Testis (tissue), 3 donors: ENCODE data around the gene RPL29. TPM values are rescaled to one million over a fixed set of nuclear protein-coding genes. Genes with fewer than 3 reads are reported as not detected.

ENCODE experiments used
- DNase-seq: peaks from one replicate; pipeline ENCODE4 v3.0.0-alpha.2; 2019
- H3K27ac ChIP-seq, 2 donors: fragments of 200-600 bp; sonication (generic); one replicate each; pipeline ENCODE4 v1.5.1; 2019
- H3K27me3 ChIP-seq: fragments of 200-600 bp; sonication (generic); one replicate; pipeline ENCODE4 v1.5.1; 2019
- H3K36me3 ChIP-seq: fragments of 200-600 bp; sonication (generic); one replicate; pipeline ENCODE4 v1.5.1; 2017; ENCODE audit warnings: low read depth; ENCODE audit errors: missing control alignments
- H3K4me1 ChIP-seq: fragments of 200-600 bp; sonication (generic); one replicate; pipeline ENCODE4 v1.5.1; 2019
- H3K4me3 ChIP-seq, 2 donors: fragments of 200-600 bp; sonication (generic); one replicate each; pipeline ENCODE4 v1.5.1; 2017 to 2019
- H3K9me3 ChIP-seq: fragments of 200-600 bp; sonication (generic); one replicate; pipeline ENCODE4 v1.5.1; 2017
- CTCF ChIP-seq, 3 experiments: fragments of 450-650 bp in 2 of 3; fragments of 200-600 bp in 1 of 3; sonication (generic) in 1 of 3; IDR thresholded peaks; one replicate each; pipeline ENCODE4 v1.5.1; 2016 to 2019; ENCODE audit warnings: antibody characterized with exemption in 3 of 3, mild to moderate bottlenecking in 2 of 3, moderate library complexity in 1 of 3
- POLR2A ChIP-seq: fragments of 450-650 bp; IDR thresholded peaks from one replicate; pipeline ENCODE4 v1.6.1; 2017; ENCODE audit warnings: antibody characterized with exemption, mild to moderate bottlenecking, moderate library complexity
- WGBS, 2 donors: methylation state at CpG; one replicate each; pipeline ENCODE4 v1.1.5; 2018; 5-methylcytosine and 5-hydroxymethylcytosine counted together
- intact Hi-C: fragments of 100-400 bp; cut with DNase I; formaldehyde crosslinking; loops from one replicate; pipeline ENCODE4 v1.15.1; 2023; ENCODE audit warnings: low total_unique reads
- polyA plus RNA-seq: library from polyadenylated mRNA; stranded (reverse); fragments of 350-450 nt; fragmentation: Illumina TruSeq; extraction: RNeasy Lipid Tissue Mini Kit (QIAGEN cat#74804); gene quantifications from one replicate; pipeline ENCODE4 v1.2.3, GENCODE V29; 2014; ENCODE audit warnings: low read depth, low replicate concordance; ENCODE audit not compliant: insufficient read depth
- total RNA-seq, 2 donors: library from RNA; depleted of rRNA; stranded (reverse); fragments of >200 nt; gene quantifications; one replicate each; pipeline ENCODE4 v1.2.3, GENCODE V29; 2016

Gene RPL29
- total and polyA plus RNA-seq, 3 donors from 2014 or later: 491 to 999 (median 965) TPM

- intact Hi-C loops: no loop called here
- TF ChIP-seq POLR2A (no peak), CTCF (IDR thresholded peaks at IDR 0.05) (no peak)
- Histone ChIP-seq H3K36me3 (no peaks in the 10 kb centered on the region), H3K4me3 (no peak overlapping the region), H3K4me1 (peaks cover 20% of the 10 kb centered on the region), H3K27me3 (no peaks in the 10 kb centered on the region), H3K9me3 (no peaks in the 10 kb centered on the region), H3K27ac (peak overlapping the region; percentile 14 to 82)
- no peak for DNase-seq
Measured at GRCh38 chr3:51984269-51984647, 11.4 kb downstream of the RPL29 start.

GRCh38 chr3:51983578-51984268 is 12.0 kb downstream of the RPL29 start:
- Histone ChIP-seq H3K4me3 (peak overlapping the region; percentile 68), H3K9me3 (no peaks in the 10 kb centered on the region), H3K27me3 (no peaks in the 10 kb centered on the region), H3K36me3 (no peaks in the 10 kb centered on the region), H3K27ac (peak overlapping the region; percentile 82 to 88), H3K4me1 (peaks cover 20% of the 10 kb centered on the region)
- intact Hi-C loops: no loop called here
- 56 to 71% methylated on average over 20 to 22 of the region's 22 CpGs for WGBS, 2 donors
- no peak for DNase-seq
- TF ChIP-seq CTCF (IDR thresholded peaks at IDR 0.05) (no peak), POLR2A (no peak)

GRCh38 chr3:51982838-51983577 is 12.7 kb downstream of the RPL29 start, which contains the start of gene ACY1:
ACY1 (plus strand) TSS chr3:51983535; CDS start chr3:51984065, 530 bp downstream.
- no peaks in the 10 kb centered on the region for H3K9me3 ChIP-seq
- no peaks in the 10 kb centered on the region for H3K36me3 ChIP-seq
- DNase-seq: peak; percentile 80
- TF ChIP-seq CTCF (IDR thresholded peaks at IDR 0.05) (no peak), POLR2A (no peak)
- H3K4me1 ChIP-seq: peaks cover 20% of the 10 kb centered on the region
- H3K27me3 ChIP-seq: no peaks in the 10 kb centered on the region
- WGBS, 2 donors: 0% methylated on average over 24 to 67 of the region's 68 CpGs
- peak within 1 kb of the TSS; percentile 68 for H3K4me3 ChIP-seq
- intact Hi-C loops: no loop called here
- H3K27ac ChIP-seq: peak within 1 kb of the TSS; percentile 82 to 88

GRCh38 chr3:51982352-51982837 is 13.3 kb downstream of the RPL29 start:
- H3K27me3 ChIP-seq: no peaks in the 10 kb centered on the region
- DNase-seq: no peak
- no peaks in the 10 kb centered on the region for H3K9me3 ChIP-seq
- peak overlapping the region in 1 of 2 donors; percentile 88 for H3K27ac ChIP-seq
- no peak for TF ChIP-seq POLR2A
- peak in 2 of 3 experiments; percentile 15 to 33 for TF ChIP-seq CTCF (IDR thresholded peaks at IDR 0.05)
- H3K4me1 ChIP-seq: peaks cover 20% of the 10 kb centered on the region
- WGBS, 2 donors: 12 to 13% methylated on average over 4 of the region's 4 CpGs
- H3K4me3 ChIP-seq: peak overlapping the region; percentile 68
- intact Hi-C loops: no loop called here
- H3K36me3 ChIP-seq: no peaks in the 10 kb centered on the region
